Measurements from ENCODE around the gene CSNK1E.

DNA sequence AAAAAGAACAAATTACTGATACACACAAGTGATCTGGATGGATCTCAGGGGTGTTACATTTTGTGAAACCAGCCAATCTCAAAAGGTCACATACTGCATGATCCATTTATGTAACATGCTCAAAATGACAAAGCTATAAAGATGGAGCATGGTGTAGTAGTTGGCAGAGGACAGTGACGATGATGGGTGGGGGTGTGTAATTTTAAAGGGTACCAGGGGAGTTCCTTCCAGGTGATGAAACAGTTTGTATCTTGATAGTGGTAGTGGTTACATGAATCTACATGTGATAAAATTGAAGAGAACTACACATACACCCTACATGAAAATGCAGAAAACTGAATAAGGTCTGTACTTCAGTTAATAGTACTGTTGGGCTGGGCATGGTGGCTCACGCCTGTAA, 61.5 kb downstream of the CSNK1E start:
- no peak for TF ChIP-seq EZH2phosphoT487 (IDR thresholded peaks at IDR 0.05; ENCODE audit: insufficient read depth, low read depth)
- TF ChIP-seq EZH2 (IDR thresholded peaks at IDR 0.05; ENCODE audit: insufficient read depth, poor library complexity, severe bottlenecking) = no peak

Data from GM23248 (cell line).